Stimulated activated naive CD8-positive, alpha-beta T cell treated with anti-CD3 and anti-CD28 coated beads, Interleukin-15, amount 100 ng/mL, for 72 hours (primary cell): Measurements from ENCODE around the gene TSHZ3.

Experiments
- ATAC-seq: fragments of 150-1000 bp; cut with Tn5 transposase; 2 replicates; pipeline ENCODE4 v1.10.0; 2021; ENCODE audit warnings: mild to moderate bottlenecking, moderate library complexity
- DNase-seq, 2 donors: peaks; one replicate each; pipeline ENCODE4 v3.0.0; 2021 to 2022
- H3K27ac Mint-ChIP-seq, 2 donors: one replicate each; pipeline ENCODE4 v1.8.0; 2022; ENCODE audit warnings: mild to moderate bottlenecking in 2 of 2, mixed read lengths in 2 of 2, moderate library complexity in 2 of 2
- H3K27me3 Mint-ChIP-seq: one replicate; pipeline ENCODE4 v1.8.0; 2022; ENCODE audit warnings: mixed read lengths
- H3K4me1 Mint-ChIP-seq: one replicate; pipeline ENCODE4 v1.8.0; 2022; ENCODE audit warnings: mild to moderate bottlenecking, mixed read lengths
- H3K4me3 Mint-ChIP-seq, 2 donors: one replicate each; pipeline ENCODE4 v1.8.0; 2022; ENCODE audit warnings: mild to moderate bottlenecking in 2 of 2, mixed read lengths in 2 of 2, moderate library complexity in 1 of 2
- H3K9me3 Mint-ChIP-seq, 2 donors: one replicate each; pipeline ENCODE4 v1.8.0; 2022; ENCODE audit warnings: mixed read lengths in 2 of 2

TSHZ3 gene

GRCh38 chr19:31334101-31334848, 15.0 kb downstream of the TSHZ3 start:
- H3K4me3 Mint-ChIP-seq: no peak overlapping the region
- DNase-seq: no peak
- no peak for ATAC-seq
- no peaks in the 10 kb centered on the region for H3K9me3 Mint-ChIP-seq
- H3K27ac Mint-ChIP-seq: peak overlapping the region in 1 of 2 donors; percentile 72
- H3K27me3 Mint-ChIP-seq: peaks cover 43% of the 10 kb centered on the region
- peaks cover 9% of the 10 kb centered on the region for H3K4me1 Mint-ChIP-seq

GRCh38 chr19:31332096-31332495, 17.1 kb downstream of the TSHZ3 start:
- no peak overlapping the region for H3K27ac Mint-ChIP-seq
- ATAC-seq: no peak
- H3K27me3 Mint-ChIP-seq: peaks cover 22% of the 10 kb centered on the region
- H3K9me3 Mint-ChIP-seq: no peaks in the 10 kb centered on the region
- no peak overlapping the region for H3K4me3 Mint-ChIP-seq
- H3K4me1 Mint-ChIP-seq: no peaks in the 10 kb centered on the region
- DNase-seq: no peak

- Mint-ChIP-seq H3K9me3 (no peaks in the 10 kb centered on the region), H3K4me3 (no peak overlapping the region), H3K4me1 (no peaks in the 10 kb centered on the region), H3K27ac (no peak overlapping the region), H3K27me3 (peaks cover 20% of the 10 kb centered on the region)
- DNase-seq (no peak), ATAC-seq (no peak)
Observed at GRCh38 chr19:31331536-31331935, 17.7 kb downstream of the TSHZ3 start.

GRCh38 chr19:31330761-31331160, 18.5 kb downstream of the TSHZ3 start:
- Mint-ChIP-seq H3K9me3 (no peaks in the 10 kb centered on the region), H3K4me3 (no peak overlapping the region), H3K27me3 (peaks cover 12% of the 10 kb centered on the region), H3K4me1 (no peaks in the 10 kb centered on the region), H3K27ac (no peak overlapping the region)
- ATAC-seq: no peak
- DNase-seq: no peak

- ATAC-seq: no peak
Observed at GRCh38 chr19:31330237-31330636, 19.0 kb downstream of the TSHZ3 start.

GRCh38 chr19:31329819-31330218, 19.4 kb downstream of the TSHZ3 start:
- H3K9me3 Mint-ChIP-seq: no peaks in the 10 kb centered on the region
- ATAC-seq (no peak), DNase-seq (no peak)
- H3K4me1 Mint-ChIP-seq: no peaks in the 10 kb centered on the region
- no peak overlapping the region for H3K4me3 Mint-ChIP-seq
- no peak overlapping the region for H3K27ac Mint-ChIP-seq
- peaks cover 2% of the 10 kb centered on the region for H3K27me3 Mint-ChIP-seq

More at GRCh38 chr19:31330237-31330636, 19.0 kb downstream of the TSHZ3 start:
- no peak overlapping the region for H3K4me3 Mint-ChIP-seq
- H3K27ac Mint-ChIP-seq: no peak overlapping the region
- no peaks in the 10 kb centered on the region for H3K4me1 Mint-ChIP-seq
- no peaks in the 10 kb centered on the region for H3K9me3 Mint-ChIP-seq
- H3K27me3 Mint-ChIP-seq: peaks cover 7% of the 10 kb centered on the region
- DNase-seq: no peak

GRCh38 chr19:31328238-31328637, 21.0 kb downstream of the TSHZ3 start:
- Mint-ChIP-seq H3K27ac (no peak overlapping the region), H3K4me1 (no peaks in the 10 kb centered on the region), H3K9me3 (no peaks in the 10 kb centered on the region), H3K27me3 (no peaks in the 10 kb centered on the region), H3K4me3 (no peak overlapping the region)
- ATAC-seq: no peak
- DNase-seq: no peak

GRCh38 chr19:31326329-31327028, 22.8 kb downstream of the TSHZ3 start:
- no peak for ATAC-seq
- Mint-ChIP-seq H3K9me3 (no peaks in the 10 kb centered on the region), H3K4me1 (no peaks in the 10 kb centered on the region), H3K27ac (no peak overlapping the region), H3K27me3 (no peaks in the 10 kb centered on the region), H3K4me3 (no peak overlapping the region)
- no peak for DNase-seq

GRCh38 chr19:31325342-31325741, 23.9 kb downstream of the TSHZ3 start:
- no peak overlapping the region for H3K4me3 Mint-ChIP-seq
- H3K27me3 Mint-ChIP-seq: no peaks in the 10 kb centered on the region
- H3K4me1 Mint-ChIP-seq: no peaks in the 10 kb centered on the region
- ATAC-seq (no peak), DNase-seq (no peak)
- no peak overlapping the region for H3K27ac Mint-ChIP-seq
- H3K9me3 Mint-ChIP-seq: no peaks in the 10 kb centered on the region

- H3K4me1 Mint-ChIP-seq: no peaks in the 10 kb centered on the region
- no peak overlapping the region for H3K4me3 Mint-ChIP-seq
- H3K9me3 Mint-ChIP-seq: no peaks in the 10 kb centered on the region
- DNase-seq (no peak), ATAC-seq (no peak)
- H3K27ac Mint-ChIP-seq: no peak overlapping the region
- peaks cover 32% of the 10 kb centered on the region for H3K27me3 Mint-ChIP-seq
Observed at GRCh38 chr19:31319465-31319864, 29.8 kb downstream of the TSHZ3 start.

- ATAC-seq (no peak), DNase-seq (no peak)
- peaks cover 38% of the 10 kb centered on the region for H3K27me3 Mint-ChIP-seq
- H3K27ac Mint-ChIP-seq: no peak overlapping the region
- H3K4me1 Mint-ChIP-seq: no peaks in the 10 kb centered on the region
- no peak overlapping the region for H3K4me3 Mint-ChIP-seq
- H3K9me3 Mint-ChIP-seq: no peaks in the 10 kb centered on the region
Observed at GRCh38 chr19:31318790-31319425, 30.3 kb downstream of the TSHZ3 start.

- no peak for DNase-seq
- H3K4me1 Mint-ChIP-seq: no peaks in the 10 kb centered on the region
Observed at GRCh38 chr19:31317570-31317969, 31.7 kb downstream of the TSHZ3 start.

GRCh38 chr19:31317093-31317492, 32.1 kb downstream of the TSHZ3 start:
- peaks cover 45% of the 10 kb centered on the region for H3K27me3 Mint-ChIP-seq
- no peaks in the 10 kb centered on the region for H3K9me3 Mint-ChIP-seq
- DNase-seq (no peak), ATAC-seq (no peak)
- H3K4me1 Mint-ChIP-seq: peaks cover 4% of the 10 kb centered on the region
- H3K27ac Mint-ChIP-seq: no peak overlapping the region
- H3K4me3 Mint-ChIP-seq: no peak overlapping the region

More at GRCh38 chr19:31317570-31317969, 31.7 kb downstream of the TSHZ3 start:
- ATAC-seq: no peak
- Mint-ChIP-seq H3K4me3 (no peak overlapping the region), H3K27ac (no peak overlapping the region), H3K27me3 (peaks cover 45% of the 10 kb centered on the region), H3K9me3 (no peaks in the 10 kb centered on the region)

- ATAC-seq (no peak), DNase-seq (no peak)
- peaks cover 10% of the 10 kb centered on the region for H3K4me1 Mint-ChIP-seq
- H3K4me3 Mint-ChIP-seq: no peak overlapping the region
- no peaks in the 10 kb centered on the region for H3K9me3 Mint-ChIP-seq
- peaks cover 45% of the 10 kb centered on the region for H3K27me3 Mint-ChIP-seq
- H3K27ac Mint-ChIP-seq: no peak overlapping the region
Observed at GRCh38 chr19:31316201-31316951, 32.9 kb downstream of the TSHZ3 start.

- Mint-ChIP-seq H3K4me1 (peaks cover 15% of the 10 kb centered on the region), H3K27ac (no peak overlapping the region), H3K4me3 (no peak overlapping the region), H3K9me3 (no peaks in the 10 kb centered on the region), H3K27me3 (peaks cover 45% of the 10 kb centered on the region)
- no peak for ATAC-seq
- no peak for DNase-seq
Observed at GRCh38 chr19:31315652-31316051, 33.6 kb downstream of the TSHZ3 start.
